GM19239 (cell line): ENCODE data around the gene FAM153A.
"Not testable (repeated sequence)": the region's sequence is repeated elsewhere in the genome, so short reads cannot be mapped to it uniquely, and the experiment has no call there.

Source experiments
- DNase-seq: peaks from one replicate; pipeline ENCODE4 v3.0.0; 2011; ENCODE audit warnings: low spot score; ENCODE audit not compliant: insufficient read length
- FAIRE-seq: peaks from 2 replicates; lab custom pipeline; 2011; peaks lifted over from hg19 to GRCh38; lab: Jason Lieb, UNC

FAM153A gene

GRCh38 chr5:177782792-177783633, at the start of gene FAM153A:
Gene FAM153A (minus strand): TSS chr5:177782899.
- FAIRE-seq, DNase-seq: not testable (repeated sequence)

DNA sequence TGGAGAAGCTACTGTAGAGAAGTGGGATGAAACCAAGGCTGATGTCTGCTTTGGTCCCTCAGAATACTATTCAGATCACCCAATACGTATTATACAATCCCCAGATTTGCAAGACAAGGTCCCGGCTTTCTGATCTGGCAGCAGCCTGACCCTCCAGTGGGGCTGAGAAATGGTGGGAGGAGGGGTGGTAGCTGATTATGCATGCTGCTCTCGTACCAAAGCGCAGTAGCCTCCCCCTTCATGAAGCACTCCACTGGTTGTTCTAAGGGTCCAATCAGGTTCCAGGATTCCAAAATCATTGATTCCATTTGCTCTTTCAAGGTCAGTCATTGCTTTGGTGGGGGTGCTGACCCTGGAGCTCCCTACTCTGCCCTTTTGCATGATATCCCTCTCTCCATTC, 49.6 kb upstream of the FAM153A start:
- DNase-seq, FAIRE-seq: not testable (repeated sequence)

GRCh38 chr5:177826073-177826472, 43.4 kb upstream of the FAM153A start:
- FAIRE-seq, DNase-seq: not testable (repeated sequence)

GRCh38 chr5:177824776-177825175, 42.1 kb upstream of the FAM153A start:
- not testable (repeated sequence) for DNase-seq, FAIRE-seq

- DNase-seq, FAIRE-seq: not testable (repeated sequence)
Observed at GRCh38 chr5:177822489-177822888, 39.8 kb upstream of the FAM153A start.

- FAIRE-seq, DNase-seq: not testable (repeated sequence)
Observed at GRCh38 chr5:177819664-177820063, 37.0 kb upstream of the FAM153A start.

- DNase-seq, FAIRE-seq: not testable (repeated sequence)
Observed at GRCh38 chr5:177812814-177813425, 30.2 kb upstream of the FAM153A start.

DNA sequence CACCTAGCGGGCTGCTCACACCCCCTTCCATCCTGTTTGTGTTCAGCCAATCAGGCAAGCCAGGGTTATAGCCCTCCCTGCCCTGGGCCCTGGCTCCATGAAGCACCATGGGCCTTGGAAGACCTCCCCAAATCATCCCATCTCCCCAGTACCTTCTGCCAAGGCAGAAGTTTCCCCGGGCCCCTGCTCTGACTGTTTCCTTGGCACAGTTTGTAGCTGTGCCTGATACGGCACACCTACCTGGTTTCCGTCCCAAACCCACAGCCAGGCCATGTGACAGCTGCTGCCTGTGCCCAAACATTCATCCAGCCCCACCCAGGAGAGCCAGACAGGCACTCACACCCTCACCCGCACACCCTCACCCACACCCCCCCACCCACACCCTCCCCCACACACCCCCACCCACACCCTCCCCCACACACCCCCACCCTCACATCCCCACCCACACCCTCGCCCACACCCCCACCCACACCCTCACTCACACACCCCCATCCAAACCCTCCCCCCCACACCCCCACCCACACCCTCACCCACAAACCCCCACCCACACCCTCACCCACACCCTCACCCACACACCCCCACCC, 29.6 kb upstream of the FAM153A start:
- not testable (repeated sequence) for FAIRE-seq, DNase-seq

DNA sequence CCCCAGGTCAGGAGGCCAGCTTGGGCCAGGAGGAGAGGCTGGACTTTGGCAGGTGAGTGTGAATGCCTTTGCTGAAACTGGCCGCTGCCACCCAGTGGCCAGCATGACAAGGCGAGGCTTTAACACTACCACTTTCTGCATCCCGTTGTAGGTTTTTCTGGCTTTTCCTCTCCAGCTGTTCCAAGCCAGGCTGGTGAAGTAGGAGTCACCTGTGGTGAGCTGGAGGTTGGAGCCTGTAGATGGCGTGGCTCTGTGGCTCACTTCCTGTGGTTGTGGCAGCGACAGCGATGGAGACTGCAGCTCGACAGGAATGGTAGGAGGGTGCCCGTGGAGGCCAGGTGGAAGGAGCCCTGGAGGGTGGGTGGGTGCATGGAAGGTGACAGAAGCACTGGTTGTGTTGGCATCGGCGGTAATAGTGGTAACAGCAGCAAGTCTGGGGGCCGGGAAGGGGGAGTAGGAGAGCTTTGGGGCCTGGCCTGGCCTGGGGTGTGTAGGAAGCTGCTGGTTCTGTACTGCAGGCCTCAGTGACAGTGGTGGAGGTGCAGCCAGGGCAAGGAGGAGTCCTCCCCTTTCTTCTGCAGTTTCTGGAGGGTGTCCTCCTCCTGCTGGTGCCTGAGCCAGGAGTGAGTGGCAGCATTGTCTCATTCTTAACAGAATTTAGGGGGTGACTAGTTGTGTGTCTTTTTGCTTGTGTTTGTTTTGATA, 26.7 kb upstream of the FAM153A start:
- peak; percentile 42 for FAIRE-seq
- DNase-seq = not testable (repeated sequence)

DNA sequence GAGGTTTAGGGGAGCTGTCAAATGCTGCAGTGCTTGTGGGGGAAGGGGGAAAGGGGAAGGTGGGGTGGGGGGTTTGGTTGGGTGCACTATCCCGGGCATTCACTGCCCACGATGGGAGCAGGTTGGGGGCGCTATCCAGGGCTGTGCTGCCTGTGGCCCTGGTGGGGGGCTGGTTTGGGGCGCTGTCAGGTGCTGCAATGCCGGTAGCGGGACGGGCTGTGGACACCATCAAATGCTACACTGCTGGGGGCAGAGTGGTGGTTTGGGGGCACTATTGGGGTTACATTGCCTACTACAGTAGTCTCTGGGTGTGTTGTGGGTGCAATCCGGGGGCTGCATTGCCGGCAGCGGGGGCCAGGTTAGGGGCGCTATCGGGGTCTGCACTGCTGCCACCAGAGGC, 25.7 kb upstream of the FAM153A start:
- not testable (repeated sequence) for FAIRE-seq, DNase-seq

DNA sequence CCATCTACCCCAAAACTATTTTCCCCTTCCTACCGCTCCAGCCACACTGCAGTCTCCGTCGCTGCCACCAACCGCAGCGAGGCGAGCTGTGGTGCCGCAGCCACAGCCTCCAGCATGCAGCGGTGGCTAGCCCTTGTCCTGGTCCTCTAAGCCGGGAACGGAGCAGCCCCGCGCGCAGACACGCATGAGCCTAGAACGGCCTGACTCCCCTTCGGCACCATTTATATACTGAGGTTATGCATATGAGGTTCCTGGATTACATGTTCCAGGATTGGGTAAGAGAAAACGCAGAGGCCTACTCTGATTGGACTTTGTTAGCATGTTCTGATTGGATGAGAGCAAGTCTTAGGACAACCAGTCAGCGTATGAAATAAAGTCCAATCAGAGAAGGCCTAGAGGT, 24.6 kb upstream of the FAM153A start:
- FAIRE-seq, DNase-seq: not testable (repeated sequence)

DNA sequence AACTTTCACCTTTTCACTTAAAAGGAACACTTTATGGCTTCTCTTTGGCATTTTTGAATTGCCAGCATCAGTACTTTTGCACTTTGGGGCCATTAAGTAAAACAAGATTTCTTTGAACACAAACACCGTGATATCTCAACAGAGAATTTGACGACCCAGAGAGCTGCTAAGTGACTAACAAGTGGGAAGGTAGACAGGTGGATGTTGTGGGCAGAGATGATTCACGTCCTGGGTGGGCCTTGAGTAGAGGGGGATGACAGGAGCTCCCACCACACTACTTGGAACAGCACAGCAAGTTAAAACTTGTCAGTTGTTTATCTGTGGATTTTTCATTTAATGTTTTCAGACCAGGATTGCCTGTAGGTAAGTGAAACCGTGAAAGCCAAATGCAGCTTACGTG, 18.7 kb upstream of the FAM153A start:
- not testable (repeated sequence) for DNase-seq, FAIRE-seq

- FAIRE-seq, DNase-seq: not testable (repeated sequence)
Observed at GRCh38 chr5:177798237-177798840, 15.6 kb upstream of the FAM153A start.

GRCh38 chr5:177793272-177793671, 10.6 kb upstream of the FAM153A start:
- DNase-seq, FAIRE-seq: not testable (repeated sequence)

DNA sequence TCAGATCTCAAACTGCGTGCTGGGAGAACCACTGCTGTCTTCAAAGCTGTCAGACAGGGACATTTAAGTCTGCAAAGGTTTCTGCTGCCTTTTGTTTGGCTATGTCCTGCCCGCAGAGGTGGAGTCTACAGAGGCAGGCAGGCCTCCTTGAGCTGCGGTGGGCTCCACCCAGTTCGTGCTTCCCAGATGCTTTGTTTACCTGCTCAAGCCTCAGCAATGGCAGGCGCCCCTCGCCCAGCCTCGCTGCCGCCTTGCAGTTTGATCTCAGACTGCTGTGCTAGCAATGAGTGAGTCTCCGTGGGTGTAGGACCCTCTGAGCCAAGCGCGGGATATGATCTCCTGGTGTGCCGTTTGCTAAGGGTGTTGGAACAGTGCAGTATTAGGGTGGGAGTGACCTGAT, 8.9 kb upstream of the FAM153A start:
- DNase-seq, FAIRE-seq: not testable (repeated sequence)

DNA sequence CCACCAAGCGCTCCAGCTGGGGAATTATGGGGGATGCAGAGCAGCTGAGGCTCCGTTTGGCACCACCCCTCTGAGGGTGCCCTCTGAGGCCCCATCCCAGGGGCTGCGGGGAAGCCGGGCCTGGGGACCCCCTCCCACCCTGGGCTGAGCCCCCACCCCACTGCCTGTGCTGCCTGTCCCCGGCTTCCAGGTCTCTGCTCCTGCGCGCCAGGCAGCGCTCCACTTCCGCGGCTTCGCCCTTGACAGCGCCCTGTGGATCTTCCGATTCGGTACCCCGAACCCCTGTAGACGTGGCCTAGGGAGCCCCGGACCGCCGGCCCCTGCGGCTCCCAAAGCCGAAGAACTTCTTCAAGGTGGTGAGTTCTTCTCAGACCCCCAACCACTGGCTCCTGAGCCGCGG, 530 bp downstream of the FAM153A start:
- DNase-seq, FAIRE-seq: not testable (repeated sequence)

- not testable (repeated sequence) for DNase-seq, FAIRE-seq
Observed at GRCh38 chr5:177771206-177771605, 11.5 kb downstream of the FAM153A start.

DNA sequence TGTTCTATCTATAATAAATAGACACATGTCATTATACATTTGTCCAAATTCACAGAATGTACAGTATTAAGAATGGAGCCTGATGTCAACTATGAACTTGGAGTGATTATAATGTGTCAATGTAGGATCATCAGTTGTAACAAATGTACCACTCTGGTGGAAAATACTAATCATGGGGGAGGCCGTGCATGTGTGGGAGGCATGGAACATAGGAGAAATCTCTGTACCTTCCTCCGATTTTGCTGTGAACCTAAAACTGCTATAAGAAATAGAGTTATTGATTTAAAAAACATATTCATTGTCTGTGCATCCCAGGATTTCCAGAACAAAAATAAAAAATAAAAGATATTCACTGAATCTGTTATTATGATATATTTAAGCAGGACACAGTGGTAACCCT, 12.1 kb downstream of the FAM153A start:
- DNase-seq, FAIRE-seq: not testable (repeated sequence)

DNA sequence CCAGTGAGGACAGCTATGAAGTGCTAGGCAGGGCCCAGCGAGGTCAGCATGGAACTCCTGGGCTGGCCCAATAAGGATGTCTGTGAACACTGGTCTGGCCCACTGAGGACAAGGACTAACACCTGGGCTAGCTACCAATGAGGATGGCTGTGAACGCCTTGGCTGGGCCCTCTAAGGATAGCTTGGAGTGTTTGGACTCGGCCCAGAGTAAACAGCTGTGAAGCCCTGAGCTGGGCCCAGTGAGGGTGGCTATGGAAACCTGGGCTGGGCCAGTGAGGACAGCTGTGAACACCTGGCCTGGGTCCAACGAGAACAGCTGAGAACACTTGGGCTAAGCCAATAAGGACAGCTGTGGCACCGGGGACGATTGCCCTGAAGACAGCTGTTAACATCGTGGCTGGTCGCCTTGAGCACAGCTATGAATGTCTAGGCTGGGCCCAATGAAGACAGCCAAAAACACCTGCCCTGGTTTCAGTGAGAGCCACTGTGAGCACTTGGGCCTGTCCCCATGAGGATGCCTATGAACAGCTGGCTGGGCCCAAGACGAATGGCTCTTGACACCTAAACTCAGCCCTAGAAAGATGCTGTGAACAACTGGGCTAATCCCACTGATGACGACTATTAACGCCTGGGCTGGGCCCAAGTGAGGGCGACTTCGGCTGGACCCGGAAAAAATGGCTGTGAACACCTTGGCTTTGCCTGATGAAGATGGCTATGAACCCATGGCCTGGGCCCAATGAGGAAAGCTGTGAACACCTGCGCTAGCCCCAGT, 18.8 kb downstream of the FAM153A start:
- DNase-seq, FAIRE-seq: not testable (repeated sequence)
